Ramos (cell line): ENCODE data around the gene ULK1.

Experiments used
- in situ Hi-C: fragments of 300-500 bp; cut with MboI; formaldehyde crosslinking; loops from one replicate; pipeline ENCODE4 v1.14.3; 2022; ENCODE audit warnings: low sequenced_read_pairs; ENCODE audit not compliant: unreplicated experiment

ULK1 gene

GRCh38 chr12:131905630-131906091, 11.2 kb downstream of the ULK1 start:
- in situ Hi-C loops = no loop called here

GRCh38 chr12:131907379-131908091, 13.1 kb downstream of the ULK1 start:
- in situ Hi-C loops = no loop called here

- in situ Hi-C loops = no loop called here
Observed at GRCh38 chr12:131908092-131909080, 14.0 kb downstream of the ULK1 start.

DNA sequence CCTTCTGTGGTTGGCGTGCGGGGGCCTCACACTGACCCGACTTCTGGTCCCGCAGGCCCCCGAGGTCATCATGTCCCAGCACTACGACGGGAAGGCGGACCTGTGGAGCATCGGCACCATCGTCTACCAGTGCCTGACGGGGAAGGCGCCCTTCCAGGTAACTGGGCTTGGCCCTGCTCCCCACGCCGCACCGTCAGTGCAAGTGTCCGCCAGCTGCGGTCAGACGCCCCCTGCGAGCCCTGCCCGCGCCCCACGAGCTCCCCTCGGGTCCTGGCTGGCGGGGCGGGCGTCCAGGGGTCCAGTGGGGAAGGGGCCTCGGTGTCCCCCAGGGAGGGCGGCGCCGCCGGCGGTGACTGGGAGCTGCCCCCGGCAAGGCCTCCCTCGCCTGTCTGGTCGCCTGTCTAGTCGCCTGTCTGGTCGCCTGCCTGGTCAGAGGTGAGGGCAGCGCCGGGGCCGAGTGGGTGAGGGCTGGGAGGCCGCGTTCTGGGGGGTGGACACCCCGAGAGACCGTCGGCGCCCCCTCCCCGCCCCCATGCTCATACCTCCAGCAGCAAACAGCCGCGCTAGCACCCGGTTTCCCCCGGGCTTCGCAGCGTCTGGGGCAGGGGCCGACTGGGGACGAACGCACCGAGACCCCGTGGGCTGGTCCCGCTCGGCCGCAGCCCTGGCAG, 14.8 kb downstream of the ULK1 start:
- in situ Hi-C loops = no loop called here

GRCh38 chr12:131909752-131910219, 15.4 kb downstream of the ULK1 start:
- in situ Hi-C loops = no loop called here

- in situ Hi-C loops = no loop called here
Observed at GRCh38 chr12:131910302-131911027, 16.0 kb downstream of the ULK1 start.

- in situ Hi-C loops = no loop called here
Observed at GRCh38 chr12:131911028-131911650, 16.7 kb downstream of the ULK1 start.

DNA sequence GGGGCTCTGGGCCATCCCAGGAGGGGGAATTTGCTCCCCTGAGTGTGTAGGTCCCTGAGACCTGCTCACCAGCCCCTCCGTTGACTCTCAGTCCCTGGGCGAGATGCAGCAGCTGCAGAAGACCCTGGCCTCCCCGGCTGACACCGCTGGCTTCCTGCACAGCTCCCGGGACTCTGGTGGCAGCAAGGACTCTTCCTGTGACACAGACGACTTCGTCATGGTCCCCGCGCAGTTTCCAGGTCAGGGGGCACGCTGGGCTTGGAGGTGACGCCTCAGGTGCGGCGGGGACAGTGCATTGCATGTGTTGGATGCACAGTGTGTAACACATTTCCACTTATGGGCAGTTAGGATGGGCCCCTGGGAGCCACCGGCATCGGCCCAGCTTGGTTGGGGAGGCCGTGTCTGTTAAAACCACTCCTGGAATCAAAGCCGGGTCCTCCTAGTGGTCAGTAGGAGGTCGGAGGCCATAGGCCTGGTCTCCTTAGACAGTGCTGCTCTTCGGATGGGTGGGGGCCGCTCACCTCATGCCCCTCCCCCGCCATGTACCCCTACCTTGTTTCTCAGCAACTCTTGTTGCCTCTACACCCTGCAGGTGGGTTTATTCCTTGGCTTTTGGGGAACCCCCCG, 17.5 kb downstream of the ULK1 start:
- in situ Hi-C loops = no loop called here

GRCh38 chr12:131912518-131913274, 18.3 kb downstream of the ULK1 start:
- in situ Hi-C loops = no loop called here

- in situ Hi-C loops = no loop called here
Observed at GRCh38 chr12:131913666-131914065, 19.2 kb downstream of the ULK1 start.

DNA sequence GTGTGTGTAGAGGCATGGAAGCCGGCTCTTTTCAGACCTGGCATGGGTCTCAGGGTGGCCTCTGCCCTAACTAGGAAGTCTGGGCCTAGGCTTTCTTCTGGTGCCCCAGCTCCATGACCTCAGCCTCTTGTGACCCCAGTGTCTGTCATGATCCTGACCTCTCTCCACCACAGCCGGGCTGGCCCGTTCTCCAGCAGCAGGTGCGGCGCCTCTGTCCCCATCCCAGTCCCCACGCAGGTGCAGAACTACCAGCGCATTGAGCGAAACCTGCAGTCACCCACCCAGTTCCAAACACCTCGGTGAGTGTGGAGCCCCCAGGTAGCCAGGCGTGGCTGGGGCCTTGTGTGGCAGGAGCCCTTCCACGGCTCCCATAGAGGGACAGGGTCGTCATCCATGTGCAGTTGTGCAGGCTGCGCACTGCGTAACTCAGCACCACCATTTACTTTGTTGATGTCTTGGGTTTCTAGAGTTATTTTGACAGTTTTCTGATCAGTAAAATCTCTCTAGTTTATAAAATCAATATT, 19.8 kb downstream of the ULK1 start:
- in situ Hi-C loops = no loop called here

DNA sequence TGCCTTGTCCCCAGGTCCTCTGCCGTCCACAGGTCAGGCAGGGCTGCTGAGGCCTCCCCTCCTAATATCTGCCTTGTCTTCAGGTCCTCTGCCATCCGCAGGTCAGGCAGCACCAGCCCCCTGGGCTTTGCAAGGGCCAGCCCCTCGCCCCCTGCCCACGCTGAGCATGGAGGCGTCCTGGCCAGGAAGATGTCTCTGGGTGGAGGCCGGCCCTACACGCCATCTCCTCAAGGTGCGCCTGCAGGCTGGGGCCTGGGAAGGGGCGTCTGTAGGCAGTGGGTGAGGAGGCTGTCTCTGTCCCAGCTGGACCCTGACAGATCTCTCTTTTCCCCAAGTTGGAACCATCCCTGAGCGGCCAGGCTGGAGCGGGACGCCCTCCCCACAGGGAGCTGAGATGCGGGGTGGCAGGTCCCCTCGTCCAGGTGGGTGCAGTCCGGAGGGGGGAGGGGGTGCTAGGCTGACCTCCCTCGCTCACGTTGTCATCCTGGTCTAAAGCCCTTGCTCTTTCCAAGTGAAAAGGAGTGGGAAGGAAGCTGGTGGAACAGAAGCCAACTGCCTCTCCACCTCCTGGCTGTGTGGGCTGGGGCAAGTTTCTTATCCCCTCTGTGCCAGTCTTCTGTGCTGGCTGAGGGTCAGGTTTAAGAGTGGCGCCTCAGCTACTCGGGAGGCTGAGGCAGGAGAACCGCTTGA, 20.7 kb downstream of the ULK1 start:
- in situ Hi-C loops = no loop called here

DNA sequence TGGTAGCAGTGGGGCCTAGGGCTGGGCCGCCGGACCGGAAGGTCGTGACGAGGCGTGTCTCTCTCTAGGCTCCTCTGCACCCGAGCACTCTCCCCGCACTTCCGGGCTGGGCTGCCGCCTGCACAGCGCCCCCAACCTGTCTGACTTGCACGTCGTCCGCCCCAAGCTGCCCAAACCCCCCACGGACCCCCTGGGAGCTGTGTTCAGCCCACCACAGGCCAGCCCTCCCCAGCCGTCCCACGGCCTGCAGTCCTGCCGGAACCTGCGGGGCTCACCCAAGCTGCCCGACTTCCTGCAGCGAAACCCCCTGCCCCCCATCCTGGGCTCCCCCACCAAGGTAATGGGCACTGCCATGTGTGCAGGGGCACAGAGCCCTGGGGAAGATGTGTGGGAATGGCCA, 21.4 kb downstream of the ULK1 start:
- in situ Hi-C loops = no loop called here

DNA sequence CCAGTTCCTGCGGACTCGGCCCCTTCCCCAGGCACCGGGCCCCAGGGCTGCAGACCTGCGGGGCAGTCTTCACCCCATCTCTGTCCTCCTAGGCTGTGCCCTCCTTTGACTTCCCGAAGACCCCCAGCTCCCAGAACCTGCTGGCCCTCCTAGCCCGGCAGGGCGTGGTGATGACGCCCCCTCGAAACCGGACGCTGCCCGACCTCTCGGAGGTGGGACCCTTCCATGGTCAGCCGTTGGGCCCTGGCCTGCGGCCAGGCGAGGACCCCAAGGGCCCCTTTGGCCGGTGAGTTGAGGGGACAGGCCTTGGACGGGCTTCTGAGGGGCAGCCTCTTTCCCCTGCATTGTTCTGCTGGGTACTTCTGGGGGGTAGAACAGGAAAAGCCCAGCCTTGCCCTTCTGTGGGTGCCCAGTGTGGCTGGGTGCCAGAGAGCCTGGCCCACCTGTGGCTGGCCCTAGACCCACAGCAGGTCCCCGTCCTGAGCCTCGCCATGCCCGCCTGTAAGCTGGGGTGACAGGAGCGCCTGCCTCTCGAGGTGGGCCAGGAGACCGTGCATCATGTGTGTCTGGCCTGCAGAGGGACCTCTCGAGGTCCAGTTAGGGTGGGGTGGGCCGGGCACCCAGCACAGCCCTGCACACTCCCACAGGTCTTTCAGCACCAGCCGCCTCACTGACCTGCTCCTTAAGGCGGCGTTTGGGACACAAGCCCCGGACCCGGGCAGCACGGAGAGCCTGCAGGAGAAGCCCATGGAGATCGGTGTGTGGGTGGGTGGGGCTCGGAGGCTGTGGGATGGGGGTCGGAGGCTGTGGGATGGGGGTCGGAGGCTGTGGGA, 22.1 kb downstream of the ULK1 start:
- in situ Hi-C loops = no loop called here

DNA sequence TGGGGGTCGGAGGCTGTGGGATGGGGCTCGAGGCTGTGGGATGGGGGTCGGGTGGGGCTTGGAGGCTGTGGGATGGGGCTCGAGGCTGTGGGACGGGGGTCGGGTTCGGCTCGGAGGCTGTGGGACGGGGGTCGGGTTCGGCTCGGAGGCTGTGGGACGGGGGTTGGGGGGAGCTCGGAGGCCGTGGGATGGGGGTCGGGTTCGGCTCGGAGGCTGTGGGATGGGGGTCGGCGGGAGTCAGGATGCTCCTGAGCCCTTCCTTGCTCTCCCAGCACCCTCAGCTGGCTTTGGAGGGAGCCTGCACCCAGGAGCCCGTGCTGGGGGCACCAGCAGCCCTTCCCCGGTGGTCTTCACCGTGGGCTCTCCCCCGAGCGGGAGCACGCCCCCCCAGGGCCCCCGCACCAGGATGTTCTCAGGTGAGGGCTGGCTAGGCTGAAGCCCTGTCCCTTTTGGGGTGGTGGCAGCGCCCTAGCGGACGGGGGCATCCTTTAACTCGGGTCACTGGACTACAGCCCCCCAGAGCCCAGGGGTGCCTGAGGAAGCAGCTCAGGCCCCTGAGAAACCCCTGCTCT, 22.8 kb downstream of the ULK1 start:
- in situ Hi-C loops = no loop called here

DNA sequence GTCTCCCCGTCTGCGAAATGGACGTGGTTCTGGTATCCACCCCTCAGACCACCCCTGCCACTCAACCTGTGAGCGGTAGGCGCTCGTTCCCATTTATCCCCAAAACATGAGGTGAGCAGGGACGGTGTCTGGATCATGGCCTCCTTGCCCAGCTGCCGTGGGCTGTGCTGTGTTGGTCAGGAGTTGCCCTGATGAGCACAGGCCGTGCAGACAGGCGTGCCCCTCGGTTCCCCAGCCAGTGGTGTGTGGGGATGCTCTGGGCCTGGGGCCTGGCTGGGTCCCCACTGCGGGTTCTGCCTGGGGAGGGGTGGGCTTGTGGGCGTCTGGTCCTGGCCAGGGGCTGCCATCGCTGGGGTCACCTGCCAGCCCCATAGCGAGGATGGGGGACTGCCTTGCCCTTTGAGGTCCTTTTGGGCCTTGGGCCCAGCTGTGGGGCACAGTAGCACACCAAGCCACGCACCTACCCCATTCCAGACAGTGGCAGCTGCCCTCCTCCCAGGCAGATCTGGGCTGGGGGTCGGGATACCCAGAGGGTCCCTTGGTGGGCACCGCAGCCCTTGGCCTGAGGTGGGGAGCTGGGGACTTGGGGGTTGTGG, 23.4 kb downstream of the ULK1 start:
- in situ Hi-C loops = no loop called here
